Rectal smooth muscle tissue (tissue), 1 donor: ENCODE data around the gene BTBD17.

Experiments
- H3K27ac ChIP-seq: one replicate; pipeline ENCODE4 v1.7.0; 2013; ENCODE audit warnings: low read depth, low read length, inconsistent platforms
- H3K27me3 ChIP-seq: one replicate; pipeline ENCODE4 v1.7.0; 2013; ENCODE audit warnings: low read length; ENCODE audit not compliant: control insufficient read depth, insufficient read depth
- H3K36me3 ChIP-seq: one replicate; pipeline ENCODE4 v1.7.0; 2013; ENCODE audit warnings: low read length; ENCODE audit not compliant: control insufficient read depth, insufficient read depth
- H3K4me1 ChIP-seq: one replicate; pipeline ENCODE4 v1.7.0; 2013; ENCODE audit warnings: low read length; ENCODE audit not compliant: control insufficient read depth, insufficient read depth
- H3K4me3 ChIP-seq: one replicate; pipeline ENCODE4 v1.7.0; 2013; ENCODE audit warnings: low read length
- H3K9ac ChIP-seq: one replicate; pipeline ENCODE4 v1.7.0; 2013; ENCODE audit warnings: low read length

Gene BTBD17

DNA sequence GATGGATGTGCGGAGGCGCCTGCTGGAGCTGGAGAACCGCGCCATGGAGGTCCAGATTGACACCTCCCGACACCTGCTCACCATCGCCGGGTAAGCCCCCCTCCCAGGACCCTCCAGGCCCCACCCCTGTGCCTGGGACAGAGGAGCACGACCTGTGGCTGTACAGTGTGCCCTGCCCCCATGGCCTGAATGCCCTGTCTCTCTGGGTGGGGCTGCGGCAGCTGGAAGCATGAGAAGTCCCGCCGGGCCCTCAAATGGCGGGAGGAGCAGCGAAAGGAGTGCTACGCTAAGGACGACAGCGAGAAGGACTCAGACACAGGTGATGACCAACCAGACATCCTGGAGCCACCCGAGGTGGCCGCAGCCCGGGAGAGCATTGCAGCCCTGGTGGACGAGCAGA lies 11.2 kb downstream of the BTBD17 start:
- Histone ChIP-seq H3K27ac (no peak overlapping the region), H3K36me3 (no peaks in the 10 kb centered on the region), H3K9ac (no peak overlapping the region), H3K4me1 (no peaks in the 10 kb centered on the region), H3K27me3 (peaks cover 20% of the 10 kb centered on the region), H3K4me3 (no peak overlapping the region)

DNA sequence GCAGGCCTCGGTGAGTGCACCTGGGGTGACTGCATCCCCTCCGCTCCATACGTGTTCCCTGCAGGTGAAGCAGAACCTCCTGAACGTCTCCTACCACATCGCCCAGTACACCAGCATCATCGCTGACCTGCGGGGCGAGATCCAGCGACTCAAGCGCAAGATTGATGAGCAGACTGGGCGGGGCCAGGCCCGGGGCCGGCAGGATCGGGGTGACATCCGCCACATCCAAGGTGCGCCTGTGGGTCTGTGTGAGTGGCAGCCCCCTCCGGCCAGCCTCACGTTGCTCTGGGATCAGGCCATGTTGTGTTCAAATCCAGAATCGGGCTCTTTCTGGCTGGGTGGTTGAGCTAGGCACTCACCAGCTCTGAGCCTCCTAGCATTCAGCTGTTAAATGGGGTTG lies 12.5 kb downstream of the BTBD17 start:
- Histone ChIP-seq H3K4me1 (no peaks in the 10 kb centered on the region), H3K4me3 (no peak overlapping the region), H3K36me3 (no peaks in the 10 kb centered on the region), H3K27ac (no peak overlapping the region), H3K9ac (no peak overlapping the region), H3K27me3 (peaks cover 13% of the 10 kb centered on the region)

- H3K27me3 ChIP-seq = peaks cover 9% of the 10 kb centered on the region
- H3K4me1 ChIP-seq = no peaks in the 10 kb centered on the region
- H3K36me3 ChIP-seq = no peaks in the 10 kb centered on the region
Measured at GRCh38 chr17:74347646-74348045, 14.0 kb downstream of the BTBD17 start.

DNA sequence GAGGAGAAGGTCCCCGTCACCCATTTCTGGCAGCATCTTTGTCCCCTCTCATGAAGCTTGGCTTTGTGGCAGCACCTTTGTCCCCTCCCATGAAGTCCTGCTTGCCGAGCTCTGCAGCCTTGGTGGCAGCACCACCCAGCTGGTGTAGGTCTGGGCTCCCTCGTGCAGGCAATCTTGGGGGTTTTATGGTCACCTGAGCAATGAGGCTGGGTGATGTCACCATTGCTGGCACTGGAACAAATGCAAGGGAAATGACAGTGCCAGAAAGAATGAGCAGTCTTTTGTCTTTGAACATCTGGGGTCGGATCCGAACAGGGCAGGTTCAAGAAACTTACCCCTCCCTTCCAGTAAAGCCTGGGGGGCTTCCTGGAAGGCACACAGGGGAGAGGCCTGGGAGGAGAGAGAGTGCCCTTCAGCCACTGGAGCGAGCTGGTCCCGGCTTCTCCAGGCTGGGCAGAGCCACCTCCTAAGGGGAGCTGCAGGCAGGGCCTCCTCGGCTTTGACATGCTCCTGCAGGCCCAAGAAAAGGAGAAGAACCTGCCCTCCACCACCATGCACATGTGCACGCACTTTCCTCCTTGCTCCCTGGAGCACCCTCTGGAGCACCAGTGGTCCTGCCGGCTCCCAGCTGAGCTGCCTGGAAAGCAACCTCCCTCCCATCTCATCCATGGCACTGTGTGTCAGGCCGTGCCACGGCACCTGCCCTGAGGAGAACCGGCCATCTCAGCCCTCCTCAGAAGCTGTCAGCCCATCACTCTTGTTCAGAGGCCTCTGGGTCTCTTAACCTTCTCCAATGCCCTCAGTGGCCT lies 16.0 kb downstream of the BTBD17 start:
- H3K9ac ChIP-seq = no peak overlapping the region

More at GRCh38 chr17:74347646-74348045, 14.0 kb downstream of the BTBD17 start:
- no peak overlapping the region for H3K9ac ChIP-seq
- no peak overlapping the region for H3K4me3 ChIP-seq
- no peak overlapping the region for H3K27ac ChIP-seq

GRCh38 chr17:74344658-74345057 lies 17.0 kb downstream of the BTBD17 start:
- Histone ChIP-seq H3K4me1 (no peaks in the 10 kb centered on the region), H3K27ac (no peak overlapping the region), H3K27me3 (peaks cover 2% of the 10 kb centered on the region), H3K4me3 (no peak overlapping the region), H3K36me3 (no peaks in the 10 kb centered on the region), H3K9ac (no peak overlapping the region)

More for the DNA sequence above, 16.0 kb downstream of the BTBD17 start:
- H3K4me3 ChIP-seq = no peak overlapping the region
- H3K27me3 ChIP-seq = peaks cover 2% of the 10 kb centered on the region
- no peaks in the 10 kb centered on the region for H3K36me3 ChIP-seq
- H3K4me1 ChIP-seq = no peaks in the 10 kb centered on the region
- H3K27ac ChIP-seq = no peak overlapping the region

DNA sequence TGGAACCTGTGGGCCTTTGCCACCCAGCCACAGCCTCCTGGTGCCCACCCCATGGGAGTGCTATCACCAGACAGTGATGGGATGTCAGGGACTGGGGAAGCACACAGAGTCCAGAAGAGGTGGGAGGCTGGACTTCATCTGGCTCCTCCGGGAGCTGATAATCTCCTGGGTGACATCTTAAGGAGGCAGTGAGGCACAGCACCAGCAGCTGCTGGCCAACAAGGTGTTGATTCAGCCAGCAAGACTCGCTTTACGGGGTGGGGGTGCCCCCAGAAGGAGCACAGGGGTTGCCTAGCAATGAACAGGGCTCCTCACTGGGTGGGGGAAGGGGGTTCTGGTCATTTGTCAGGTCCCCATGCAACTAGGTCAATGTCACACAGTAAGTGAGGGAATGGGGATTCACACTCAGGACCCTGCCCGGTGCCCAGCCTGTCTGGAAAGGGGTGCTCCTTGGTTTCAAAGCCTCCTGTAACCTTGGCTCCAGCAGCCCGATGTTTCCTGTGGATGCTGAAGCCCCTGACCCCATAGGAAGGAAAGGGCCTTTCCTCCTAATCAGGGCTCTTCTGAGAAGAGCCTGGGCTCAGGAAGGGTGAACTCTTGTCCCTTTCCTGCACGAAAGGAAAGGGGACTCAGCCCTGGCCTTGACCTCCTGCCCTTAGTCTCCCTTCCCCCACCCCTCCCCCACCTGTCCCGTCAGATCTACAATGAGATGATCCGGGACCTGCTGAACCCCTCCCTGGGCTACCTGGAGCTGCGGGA lies 18.0 kb downstream of the BTBD17 start:
- no peak overlapping the region for H3K9ac ChIP-seq
- H3K36me3 ChIP-seq = no peaks in the 10 kb centered on the region
- peaks cover 2% of the 10 kb centered on the region for H3K27me3 ChIP-seq
- no peak overlapping the region for H3K27ac ChIP-seq
- H3K4me1 ChIP-seq = no peaks in the 10 kb centered on the region
- no peak overlapping the region for H3K4me3 ChIP-seq

DNA sequence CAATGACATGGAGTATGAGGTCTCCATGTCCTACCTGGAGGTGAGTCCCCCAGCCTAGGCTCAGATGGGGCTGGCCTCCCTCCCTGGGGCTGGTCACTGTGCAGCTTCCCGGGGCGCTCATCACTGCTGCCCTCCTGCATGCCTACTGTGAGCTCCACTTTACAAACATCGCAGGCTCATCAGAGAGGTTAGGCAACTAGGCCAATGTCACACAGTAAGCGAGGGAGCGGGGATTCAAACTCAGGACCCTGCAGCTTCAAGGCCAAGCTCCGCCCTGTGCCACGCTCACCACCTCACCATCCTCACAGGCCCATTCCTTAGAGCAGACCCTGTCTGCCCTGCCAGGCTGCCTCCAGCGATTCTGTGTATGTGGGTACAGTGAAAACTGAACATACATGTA lies 18.5 kb downstream of the BTBD17 start:
- peaks cover 2% of the 10 kb centered on the region for H3K27me3 ChIP-seq
- no peak overlapping the region for H3K27ac ChIP-seq
- no peaks in the 10 kb centered on the region for H3K36me3 ChIP-seq
- no peak overlapping the region for H3K9ac ChIP-seq
- no peak overlapping the region for H3K4me3 ChIP-seq
- no peaks in the 10 kb centered on the region for H3K4me1 ChIP-seq

DNA sequence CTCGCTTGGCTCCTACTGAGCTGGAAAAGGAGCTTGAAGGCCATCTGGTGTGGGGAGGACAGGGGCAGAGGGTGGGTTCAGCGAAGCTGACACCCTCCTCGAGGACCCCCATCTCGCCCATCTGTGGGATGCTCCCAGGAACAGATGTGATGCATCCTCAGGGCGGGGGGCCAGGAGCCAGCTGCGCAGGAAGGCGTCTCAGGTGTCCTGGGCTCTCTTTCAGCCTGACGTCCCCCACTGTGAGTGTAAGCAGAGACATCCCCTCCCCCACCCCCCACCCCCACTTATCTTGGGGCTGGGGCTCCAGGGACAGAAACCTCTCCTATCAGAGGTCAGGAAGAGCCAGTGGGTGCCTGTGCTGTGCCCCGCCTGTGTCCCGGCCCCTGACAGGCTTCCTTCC lies 19.4 kb downstream of the BTBD17 start:
- Histone ChIP-seq H3K4me3 (no peak overlapping the region), H3K27ac (no peak overlapping the region), H3K9ac (no peak overlapping the region), H3K27me3 (peaks cover 2% of the 10 kb centered on the region), H3K4me1 (no peaks in the 10 kb centered on the region), H3K36me3 (no peaks in the 10 kb centered on the region)

DNA sequence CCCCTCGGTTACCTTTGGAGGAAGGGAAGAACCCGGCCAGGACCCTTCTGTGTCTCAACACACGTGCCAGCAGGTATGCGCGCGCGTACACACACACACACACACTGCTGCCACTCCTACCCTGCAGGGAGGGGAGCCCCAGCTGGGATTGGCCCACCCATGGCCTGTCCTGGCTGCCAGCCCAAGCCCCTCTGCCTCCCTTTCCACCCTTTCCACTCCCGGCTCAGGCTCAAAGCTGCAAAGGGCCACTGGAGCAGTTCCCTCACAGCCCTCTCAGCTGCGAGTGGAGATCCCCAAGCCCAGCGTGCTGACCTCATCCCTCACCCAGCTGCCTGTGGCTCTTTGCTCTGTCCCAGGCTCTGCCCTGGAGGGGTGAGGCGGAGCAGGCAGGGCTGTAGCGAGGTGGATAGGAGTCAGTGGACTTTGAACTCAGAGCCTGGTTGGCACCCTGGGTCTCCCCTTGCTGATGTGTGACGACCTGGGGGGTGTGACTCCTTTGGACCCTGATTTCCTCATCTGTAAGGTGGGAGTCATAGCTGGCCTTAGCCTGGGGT lies 21.1 kb downstream of the BTBD17 start:
- no peaks in the 10 kb centered on the region for H3K4me1 ChIP-seq
- no peak overlapping the region for H3K9ac ChIP-seq
- H3K36me3 ChIP-seq = no peaks in the 10 kb centered on the region
- H3K27me3 ChIP-seq = peaks cover 2% of the 10 kb centered on the region
- no peak overlapping the region for H3K27ac ChIP-seq
- H3K4me3 ChIP-seq = no peak overlapping the region

DNA sequence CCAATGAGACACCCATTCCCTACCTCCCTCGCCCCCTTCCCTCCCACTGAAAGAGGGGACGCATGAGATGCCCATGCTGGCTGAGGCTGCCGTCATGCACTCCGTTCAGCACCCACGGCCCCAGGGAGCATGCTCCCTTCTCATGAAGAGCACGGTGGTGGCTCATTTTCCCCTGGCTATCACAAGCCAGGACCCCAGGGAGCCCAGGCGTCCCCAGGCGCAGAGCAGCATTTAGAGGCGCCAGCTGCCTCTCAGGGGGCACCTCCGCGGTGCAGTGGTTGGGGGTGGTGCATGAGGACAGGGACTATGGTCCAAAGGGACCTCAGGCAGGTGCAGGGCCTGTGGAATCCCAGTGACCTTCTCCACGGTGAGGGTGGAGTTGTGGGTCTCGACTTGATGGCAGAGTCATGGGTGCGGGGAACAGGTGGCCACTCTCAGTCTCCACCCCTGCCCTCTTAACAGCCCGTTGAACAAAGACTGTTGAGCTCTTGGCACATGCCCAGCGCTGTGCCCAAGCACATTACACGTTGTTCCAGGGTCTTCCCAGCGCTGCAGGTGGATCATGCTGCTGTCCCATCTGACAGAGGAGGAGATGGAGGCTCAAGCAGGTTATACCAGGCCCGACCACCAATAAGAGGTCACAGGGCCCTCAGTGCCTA lies 22.0 kb downstream of the BTBD17 start:
- no peak overlapping the region for H3K9ac ChIP-seq
- no peak overlapping the region for H3K27ac ChIP-seq
- H3K27me3 ChIP-seq = peaks cover 2% of the 10 kb centered on the region
- H3K4me3 ChIP-seq = no peak overlapping the region
- H3K4me1 ChIP-seq = no peaks in the 10 kb centered on the region
- no peaks in the 10 kb centered on the region for H3K36me3 ChIP-seq

GRCh38 chr17:74337834-74338500 lies 23.7 kb downstream of the BTBD17 start:
- Histone ChIP-seq H3K36me3 (no peaks in the 10 kb centered on the region), H3K27me3 (no peaks in the 10 kb centered on the region), H3K4me3 (no peak overlapping the region), H3K9ac (no peak overlapping the region), H3K27ac (no peak overlapping the region), H3K4me1 (no peaks in the 10 kb centered on the region)

DNA sequence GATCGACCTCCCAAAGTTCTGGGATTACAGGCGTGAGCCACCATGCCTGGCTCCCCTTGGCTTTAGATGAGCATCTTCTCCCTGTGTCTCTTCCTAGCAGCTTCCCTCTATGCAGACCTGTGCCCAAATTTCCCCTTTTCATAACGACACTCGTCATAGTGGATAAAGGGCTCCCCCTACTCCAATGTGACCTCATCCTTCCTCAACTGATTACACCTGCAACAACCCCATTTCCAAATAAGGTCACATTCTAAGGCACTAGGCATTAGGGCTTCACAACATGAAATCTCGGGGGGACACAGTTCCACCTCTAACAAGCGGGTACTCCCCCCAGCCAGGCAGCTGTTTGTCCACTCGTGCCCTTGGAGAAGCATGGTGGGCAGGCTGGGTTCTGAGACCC lies 25.4 kb downstream of the BTBD17 start:
- no peaks in the 10 kb centered on the region for H3K4me1 ChIP-seq
- no peaks in the 10 kb centered on the region for H3K27me3 ChIP-seq

More for the DNA sequence above, 25.4 kb downstream of the BTBD17 start:
- no peaks in the 10 kb centered on the region for H3K36me3 ChIP-seq
- no peak overlapping the region for H3K4me3 ChIP-seq
- H3K27ac ChIP-seq = no peak overlapping the region
- H3K9ac ChIP-seq = no peak overlapping the region
